ENCODE measurements around the gene CRB1.

DNA sequence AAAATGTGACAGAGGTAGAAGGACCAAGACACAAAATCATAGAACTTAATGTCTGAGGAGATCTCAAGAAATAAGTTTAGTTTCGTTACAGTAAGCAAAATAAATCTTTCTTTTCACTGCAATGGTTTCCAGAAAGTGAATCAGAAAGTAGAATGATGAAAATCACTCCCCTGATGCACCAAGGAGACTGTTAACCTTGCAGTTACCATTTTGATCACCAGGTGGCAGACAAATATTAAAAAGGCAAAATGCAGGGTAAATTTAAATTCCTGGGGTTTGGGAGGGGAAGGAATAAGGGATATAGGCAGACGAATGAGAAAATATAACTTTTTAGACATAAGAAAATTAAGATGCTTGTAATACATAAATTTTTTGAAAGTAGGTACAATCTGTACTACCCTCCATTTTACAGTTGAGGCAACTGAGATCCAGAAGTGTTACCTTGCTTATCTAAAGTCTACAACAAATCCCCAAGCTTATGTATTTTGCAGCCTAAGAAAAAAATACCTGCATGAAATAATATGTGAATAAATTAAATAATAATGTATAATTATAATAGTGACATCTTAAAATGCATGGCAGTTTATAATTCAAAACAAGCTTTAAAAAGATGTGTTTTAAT is 253.2 kb downstream of the CRB1 start:
- TF ChIP-seq CTCF (IDR thresholded peaks at IDR 0.05; ENCODE audit: low read length) = peak; percentile 77
- no peak for TF ChIP-seq EZH2 (IDR thresholded peaks at IDR 0.05; ENCODE audit: borderline replicate concordance, low read length)

Measured in OCI-LY1 (cell line).